Measurements from ENCODE around the gene STUB1.

STUB1 gene

DNA sequence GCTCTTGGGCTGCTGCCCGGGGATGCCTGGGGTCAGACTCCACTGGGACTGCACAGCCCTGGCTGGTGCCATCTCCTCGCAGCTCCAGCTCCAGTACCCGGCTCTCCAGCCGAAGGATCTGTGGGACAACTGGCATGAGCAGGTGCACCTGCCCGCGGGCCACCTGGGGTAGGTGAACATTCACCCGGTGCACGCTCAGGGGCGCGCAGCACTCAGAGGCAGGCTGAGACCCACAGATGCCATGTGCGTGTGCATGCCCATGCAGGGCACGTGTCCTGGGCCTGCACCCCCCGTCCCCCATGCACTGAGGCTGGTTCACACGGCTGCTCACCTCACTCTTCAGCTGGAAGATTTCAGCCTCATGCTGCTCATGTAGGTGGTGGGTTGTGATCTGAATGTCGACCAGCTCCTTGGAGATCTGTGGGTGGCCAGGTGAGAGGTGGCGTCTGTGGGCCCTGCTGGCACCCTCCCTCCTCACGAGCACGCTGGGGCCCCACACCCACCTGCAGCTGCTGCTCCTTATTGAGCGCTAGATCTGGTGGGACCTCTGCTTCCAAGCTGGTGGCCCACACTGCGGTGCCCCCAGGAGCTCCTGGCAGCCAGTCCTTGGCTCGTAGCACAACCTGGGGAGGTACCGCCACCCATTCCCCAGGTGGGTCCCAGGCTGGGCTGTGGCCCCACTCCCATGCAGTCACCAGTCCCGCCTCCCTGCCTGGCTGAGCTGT is 45.4 kb downstream of the STUB1 start:
- no peak for DNase-seq (ENCODE audit: low read depth)

DNA sequence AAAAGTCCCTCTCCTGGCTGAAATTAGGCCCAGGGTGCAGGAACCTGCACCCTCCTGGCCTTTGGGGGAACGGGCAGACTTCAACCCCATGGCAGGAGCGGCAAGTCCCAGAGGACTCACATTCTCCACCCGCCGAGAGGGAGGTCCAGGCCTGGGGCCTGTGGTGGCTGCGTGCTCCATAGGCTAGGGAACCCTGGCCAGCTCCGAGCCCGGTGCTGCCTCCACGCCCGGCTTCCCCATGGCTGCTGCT is 45.9 kb downstream of the STUB1 start:
- no peak for DNase-seq (ENCODE audit: low read depth)

GRCh38 chr16:726438-727290 is 46.5 kb downstream of the STUB1 start, which contains the start of the genes CCDC78 and HAGHL:
CCDC78 (minus strand) TSS chr16:726443; CDS start chr16:726367, 76 bp downstream.
HAGHL (plus strand) TSS chr16:727106; CDS start chr16:727510, 404 bp downstream.
- DNase-seq (ENCODE audit: low read depth): peak; percentile 70

DNA sequence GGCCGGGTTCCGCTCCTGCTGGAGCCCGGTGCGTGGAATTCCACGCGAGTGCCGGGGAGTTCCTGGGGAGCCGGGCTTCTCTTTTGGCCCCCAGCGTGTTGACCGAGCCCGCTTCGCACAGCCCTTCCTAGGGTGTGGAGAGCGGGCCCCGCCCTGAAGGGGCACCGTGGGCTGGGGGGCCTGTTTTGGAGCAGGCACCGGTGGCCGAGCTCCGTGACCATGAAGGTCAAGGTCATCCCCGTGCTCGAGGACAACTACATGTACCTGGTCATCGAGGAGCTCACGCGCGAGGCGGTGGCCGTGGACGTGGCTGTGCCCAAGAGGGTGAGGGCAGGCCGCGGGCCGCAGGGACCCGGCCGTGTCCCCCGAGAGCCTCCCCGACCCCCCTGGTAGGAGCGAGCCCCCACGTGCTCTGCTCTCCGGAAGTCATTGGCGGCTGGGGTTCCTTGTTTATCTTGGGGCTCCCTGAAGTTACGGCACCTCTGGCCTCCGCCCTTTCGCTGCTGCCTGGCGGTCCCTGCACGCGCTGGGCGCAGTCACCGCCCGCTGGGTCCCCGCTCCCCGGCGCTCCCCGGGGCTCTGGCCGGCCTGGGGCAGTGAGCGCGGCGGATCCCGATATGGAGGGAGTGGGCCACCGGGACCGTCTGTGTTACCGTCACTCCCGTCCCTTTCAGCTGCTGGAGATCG is 47.2 kb downstream of the STUB1 start:
- DNase-seq (ENCODE audit: low read depth): no peak

- DNase-seq (ENCODE audit: low read depth): peak; percentile 66
These were observed 48.1 kb downstream of the STUB1 start for GRCh38 chr16:728131-728889.

GRCh38 chr16:728890-729744 is 48.9 kb downstream of the STUB1 start:
- no peak for DNase-seq (ENCODE audit: low read depth)

DNA sequence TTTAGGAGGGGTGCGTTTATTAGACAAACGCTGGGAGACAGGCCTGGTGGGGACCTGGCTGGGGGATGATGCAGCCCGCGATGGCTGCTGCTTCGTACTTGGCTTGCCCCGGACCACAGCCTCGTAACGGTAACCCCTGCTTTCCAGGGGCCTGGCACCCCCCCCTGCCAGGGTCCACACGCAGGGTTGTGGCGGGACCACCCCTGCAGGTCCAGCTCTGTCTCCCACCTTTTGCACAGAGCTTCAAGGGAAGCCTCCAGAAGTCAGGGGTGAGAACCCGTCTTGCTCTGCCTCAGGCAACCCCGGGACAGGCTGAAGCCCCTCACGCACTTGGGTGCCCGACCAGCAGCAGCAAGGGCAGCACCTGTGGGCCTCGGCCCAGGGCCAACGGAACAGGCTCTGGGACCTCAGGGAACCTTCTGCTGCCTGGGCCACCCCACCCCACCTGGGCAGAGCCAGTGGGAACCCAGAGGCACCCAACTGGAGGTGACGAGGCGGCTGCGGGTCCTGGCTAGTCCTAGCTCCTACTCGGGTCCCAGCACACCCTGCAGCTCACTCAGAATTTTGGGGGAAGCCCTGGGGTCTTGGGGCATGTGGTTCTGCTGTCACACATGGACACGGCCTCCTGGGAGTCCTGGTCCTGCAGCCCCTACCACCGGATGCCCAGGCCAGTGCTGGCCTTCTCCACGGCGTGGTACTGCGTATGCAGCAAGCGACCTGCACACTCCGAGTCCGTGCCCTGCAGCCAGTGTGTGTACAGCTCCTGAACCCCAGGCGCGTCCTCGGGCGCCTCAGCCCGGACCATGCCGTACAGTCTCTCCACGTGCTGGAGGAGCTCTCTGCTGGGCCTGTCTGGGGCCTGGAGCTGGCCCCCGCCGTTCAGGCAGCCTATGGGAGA is 49.8 kb downstream of the STUB1 start:
- no peak for DNase-seq (ENCODE audit: low read depth)

- no peak for DNase-seq (ENCODE audit: low read depth)
These were observed 50.7 kb downstream of the STUB1 start for GRCh38 chr16:730666-731509.

GRCh38 chr16:732332-732731 is 52.1 kb downstream of the STUB1 start:
- no peak for DNase-seq (ENCODE audit: low read depth)
